Osteoblast (primary cell): ENCODE results near the gene CAPN7. TPM values are rescaled to one million over a fixed set of nuclear protein-coding genes. Genes with fewer than 3 reads are reported as not detected.

Experiments used
- DNase-seq: peaks from one replicate; pipeline ENCODE4 v3.0.0; 2011; ENCODE audit warnings: low spot score, mixed read lengths; ENCODE audit not compliant: insufficient read length; ENCODE audit errors: missing footprints
- H2AFZ ChIP-seq: 2 replicates; pipeline ENCODE4 v1.6.0; 2011; ENCODE audit warnings: mild to moderate bottlenecking, low read length
- H3K27ac ChIP-seq: 2 replicates; pipeline ENCODE4 v1.5.1; 2011; ENCODE audit warnings: mild to moderate bottlenecking, low read depth, low read length, moderate library complexity
- H3K27me3 ChIP-seq: 2 replicates; pipeline ENCODE4 v1.6.0; 2012; ENCODE audit warnings: mild to moderate bottlenecking, control low read depth, inconsistent platforms, low read length, moderate library complexity; ENCODE audit not compliant: insufficient read depth
- H3K36me3 ChIP-seq: 2 replicates; pipeline ENCODE4 v1.5.1; 2011; ENCODE audit warnings: mild to moderate bottlenecking, low read length, control low read depth, moderate library complexity; ENCODE audit not compliant: insufficient read depth
- H3K4me1 ChIP-seq: 2 replicates; pipeline ENCODE4 v1.5.1; 2011; ENCODE audit warnings: mild to moderate bottlenecking, low read length, control low read depth, moderate library complexity; ENCODE audit not compliant: insufficient read depth
- H3K4me2 ChIP-seq: 2 replicates; pipeline ENCODE4 v1.6.0; 2011; ENCODE audit warnings: mild to moderate bottlenecking, low read length; ENCODE audit not compliant: insufficient read depth
- H3K4me3 ChIP-seq: fragments of 200-600 bp; sonication (generic); 3 replicates; pipeline ENCODE4 v1.5.1; 2012; ENCODE audit warnings: mild to moderate bottlenecking, low read length, inconsistent platforms; ENCODE audit not compliant: insufficient read depth
- H3K79me2 ChIP-seq: 2 replicates; pipeline ENCODE4 v1.6.0; 2012; ENCODE audit warnings: mild to moderate bottlenecking, low read length, control low read depth, inconsistent platforms; ENCODE audit not compliant: insufficient read depth
- H3K9me3 ChIP-seq: 2 replicates; pipeline ENCODE4 v1.5.1; 2011; ENCODE audit warnings: low read depth, low read length, control low read depth
- H4K20me1 ChIP-seq: 2 replicates; pipeline ENCODE4 v1.6.0; 2012; ENCODE audit warnings: mild to moderate bottlenecking, low read length, control low read depth; ENCODE audit not compliant: insufficient read depth
- CTCF ChIP-seq: IDR thresholded peaks from 2 replicates; pipeline ENCODE4 v1.5.1; 2011; ENCODE audit warnings: mild to moderate bottlenecking, low read depth, low read length, moderate library complexity; ENCODE audit errors: extremely low read depth
- total RNA-seq: library from RNA; depleted of rRNA; stranded (reverse); fragments of >200 nt; gene quantifications from 2 replicates; pipeline ENCODE4 v1.2.3, GENCODE V29; 2012

The CAPN7 gene
- total RNA-seq, 1 donor: 45.2 TPM

- Histone ChIP-seq H3K36me3 (no peaks in the 10 kb centered on the region), H3K4me1 (peaks cover 27% of the 10 kb centered on the region), H3K4me3 (no peak overlapping the region), H3K27ac (peak overlapping the region; percentile 85), H4K20me1 (peaks cover 16% of the 10 kb centered on the region), H3K27me3 (no peaks in the 10 kb centered on the region), H3K9me3 (no peaks in the 10 kb centered on the region), H3K4me2 (no peak overlapping the region), H2AFZ (no peak overlapping the region), H3K79me2 (peaks cover 56% of the 10 kb centered on the region)
- TF ChIP-seq CTCF: peak; percentile 97
- peak; percentile 91 for DNase-seq
These were observed 62.1 kb downstream of the CAPN7 start for GRCh38 chr3:15268033-15268631.

- no peaks in the 10 kb centered on the region for H3K9me3 ChIP-seq
- no peak for TF ChIP-seq CTCF
- peak overlapping the region; percentile 38 for H3K4me2 ChIP-seq
- peaks cover 53% of the 10 kb centered on the region for H3K79me2 ChIP-seq
- H4K20me1 ChIP-seq: peaks cover 8% of the 10 kb centered on the region
- no peak overlapping the region for H2AFZ ChIP-seq
- peak overlapping the region; percentile 3 for H3K4me3 ChIP-seq
- no peaks in the 10 kb centered on the region for H3K27me3 ChIP-seq
- DNase-seq: peak; percentile 97
- H3K4me1 ChIP-seq: peaks cover 27% of the 10 kb centered on the region
- H3K27ac ChIP-seq: peak overlapping the region; percentile 85
- H3K36me3 ChIP-seq: no peaks in the 10 kb centered on the region
These were observed 63.3 kb downstream of the CAPN7 start for GRCh38 chr3:15269091-15269989.

GRCh38 chr3:15271030-15271429 is 65.0 kb downstream of the CAPN7 start:
- no peaks in the 10 kb centered on the region for H3K36me3 ChIP-seq
- H3K4me2 ChIP-seq: no peak overlapping the region
- no peak for TF ChIP-seq CTCF
- peaks cover 53% of the 10 kb centered on the region for H3K79me2 ChIP-seq
- H3K4me3 ChIP-seq: no peak overlapping the region
- H3K27me3 ChIP-seq: no peaks in the 10 kb centered on the region
- H3K9me3 ChIP-seq: no peaks in the 10 kb centered on the region
- no peak overlapping the region for H3K27ac ChIP-seq
- peaks cover 14% of the 10 kb centered on the region for H4K20me1 ChIP-seq
- H3K4me1 ChIP-seq: peaks cover 39% of the 10 kb centered on the region
- DNase-seq: no peak
- H2AFZ ChIP-seq: no peak overlapping the region

- peak; percentile 51 for DNase-seq
- no peak for TF ChIP-seq CTCF
- H3K27me3 ChIP-seq: no peaks in the 10 kb centered on the region
- H2AFZ ChIP-seq: no peak overlapping the region
- H3K4me2 ChIP-seq: no peak overlapping the region
- H4K20me1 ChIP-seq: peaks cover 19% of the 10 kb centered on the region
- H3K36me3 ChIP-seq: no peaks in the 10 kb centered on the region
- no peak overlapping the region for H3K27ac ChIP-seq
- peaks cover 51% of the 10 kb centered on the region for H3K79me2 ChIP-seq
- H3K9me3 ChIP-seq: no peaks in the 10 kb centered on the region
- H3K4me1 ChIP-seq: peaks cover 45% of the 10 kb centered on the region
- no peak overlapping the region for H3K4me3 ChIP-seq
These were observed 65.8 kb downstream of the CAPN7 start for GRCh38 chr3:15271785-15272381.
